Measurements from ENCODE around the gene CROCC2. TPM values are rescaled to one million over a fixed set of nuclear protein-coding genes. Genes with fewer than 3 reads are reported as not detected.

Gene CROCC2
- not detected in 2 replicates for total RNA-seq

DNA sequence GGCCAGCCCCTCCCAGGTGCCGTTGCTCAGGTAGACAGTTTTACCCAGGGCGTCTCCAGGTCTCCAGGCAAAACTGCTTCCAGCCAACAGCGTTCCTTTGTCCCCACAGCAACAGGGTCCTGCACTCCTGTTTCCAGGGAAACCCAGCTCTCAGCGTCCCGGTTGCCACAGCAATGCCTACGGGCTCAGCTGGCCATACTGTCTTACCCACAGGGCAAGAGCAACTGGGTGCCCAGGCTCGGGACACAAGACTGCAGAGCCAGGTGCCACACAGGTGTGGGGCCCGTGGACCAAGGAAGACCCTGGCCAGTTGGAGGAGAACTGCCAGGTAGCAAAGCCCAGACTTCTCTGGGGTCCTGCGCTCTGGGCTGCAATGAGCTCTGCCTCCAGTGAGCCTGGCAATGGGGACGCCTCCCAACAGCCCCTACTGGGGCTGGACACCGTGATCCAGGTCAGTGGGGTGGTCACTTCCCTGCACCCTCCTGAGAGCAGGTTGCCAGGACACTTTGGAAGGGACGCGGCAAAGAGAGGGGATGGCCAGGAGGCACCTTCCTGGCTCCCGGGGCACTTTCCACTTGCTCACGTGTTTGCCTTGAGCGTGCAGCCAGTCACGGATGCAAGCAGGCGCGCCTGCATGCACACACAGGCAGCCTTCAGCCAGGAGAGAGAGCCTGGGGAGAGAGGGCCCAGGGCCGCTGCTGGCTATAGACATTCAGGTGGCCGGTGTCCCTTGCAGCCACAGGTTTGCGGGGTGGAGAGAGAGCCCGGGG, at the start of gene CROCC2:
Gene CROCC2, plus strand, starts transcription at position 196 of the 770 bp plus-strand sequence. Its CDS starts 178 bp downstream, at position 374.
- no peak for DNase-seq (ENCODE audit: low read depth)
- TF ChIP-seq CTCF (conservative IDR thresholded peaks at IDR 0.05; ENCODE audit: low read depth, low read length), result no peak
- no peak within 1 kb of the TSS for H3K4me3 ChIP-seq (ENCODE audit: low read depth, low read length)

- no peak overlapping the region for H3K4me3 ChIP-seq (ENCODE audit: low read depth, low read length)
- no peak for TF ChIP-seq CTCF (conservative IDR thresholded peaks at IDR 0.05; ENCODE audit: low read depth, low read length)
- DNase-seq (ENCODE audit: low read depth), result no peak
Measured at GRCh38 chr2:240857039-240858008, 48.8 kb upstream of the CROCC2 start.

- H3K4me3 ChIP-seq (ENCODE audit: low read depth, low read length), result no peak overlapping the region
- TF ChIP-seq CTCF (conservative IDR thresholded peaks at IDR 0.05; ENCODE audit: low read depth, low read length), result no peak
- no peak for DNase-seq (ENCODE audit: low read depth)
Measured at GRCh38 chr2:240858321-240858720, 47.8 kb upstream of the CROCC2 start.

GRCh38 chr2:240858871-240859270, 47.3 kb upstream of the CROCC2 start:
- DNase-seq (ENCODE audit: low read depth), result no peak
- no peak for TF ChIP-seq CTCF (conservative IDR thresholded peaks at IDR 0.05; ENCODE audit: low read depth, low read length)
- H3K4me3 ChIP-seq (ENCODE audit: low read depth, low read length), result no peak overlapping the region

DNA sequence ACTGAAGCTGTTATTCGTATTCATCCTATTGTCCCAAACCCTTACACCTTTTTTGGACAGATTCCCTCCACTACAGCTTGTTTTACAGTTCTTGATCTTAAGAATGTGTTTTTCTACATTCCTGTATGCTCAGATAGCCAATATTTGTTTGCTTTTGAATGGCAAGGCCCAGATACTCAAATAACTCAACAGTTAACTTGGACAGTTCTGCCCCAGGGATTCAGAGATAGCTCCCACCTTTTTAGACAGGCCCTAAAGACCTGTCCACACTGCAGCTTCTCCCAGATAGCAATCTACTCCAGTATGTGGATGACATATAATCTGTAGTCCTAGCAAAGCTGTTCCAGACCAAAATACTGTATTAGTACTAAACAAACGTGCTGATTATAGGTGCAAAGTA, 44.6 kb upstream of the CROCC2 start:
- H3K4me3 ChIP-seq (ENCODE audit: low read depth, low read length), result no peak overlapping the region
- no peak for DNase-seq (ENCODE audit: low read depth)
- no peak for TF ChIP-seq CTCF (conservative IDR thresholded peaks at IDR 0.05; ENCODE audit: low read depth, low read length)

DNA sequence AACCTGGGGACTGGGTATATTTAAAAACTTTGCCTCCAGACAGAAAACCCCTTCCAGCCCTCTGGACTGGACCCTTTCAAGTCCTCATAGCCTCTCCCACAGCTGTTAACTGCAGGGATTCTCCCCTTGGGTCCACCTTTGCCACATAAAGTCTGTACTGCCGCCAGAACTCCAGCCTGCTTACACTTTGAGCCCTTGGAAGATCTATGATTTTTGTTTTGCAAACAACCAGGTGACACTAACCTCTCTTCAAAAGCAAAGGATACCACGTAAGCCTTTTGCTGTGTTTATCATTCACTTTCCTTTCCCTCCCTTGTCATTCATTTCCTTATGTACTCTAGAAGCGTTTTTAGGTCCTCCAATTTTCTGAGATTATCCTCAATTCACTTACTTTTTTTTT, 41.7 kb upstream of the CROCC2 start:
- H3K4me3 ChIP-seq (ENCODE audit: low read depth, low read length), result no peak overlapping the region
- no peak for TF ChIP-seq CTCF (conservative IDR thresholded peaks at IDR 0.05; ENCODE audit: low read depth, low read length)
- DNase-seq (ENCODE audit: low read depth), result no peak
